Right ventricle myocardium inferior (tissue), 1 donor: ENCODE results near the gene IGSF9. TPM values are rescaled to one million over a fixed set of nuclear protein-coding genes. Genes with fewer than 3 reads are reported as not detected.

ENCODE experiments used
- ATAC-seq: fragments of 200-7000 bp; cut with Tn5 transposase; one replicate; pipeline ENCODE4 v1.9.1; 2020; ENCODE audit warnings: mild to moderate bottlenecking, moderate library complexity
- DNase-seq: peaks from one replicate; pipeline ENCODE4 v3.0.0; 2021; ENCODE audit errors: missing footprints
- intact Hi-C: fragments of 100-400 bp; cut with DNase I; formaldehyde crosslinking; loops from one replicate; pipeline ENCODE4 v1.11.0; 2022
- long read RNA-seq: library from polyadenylated mRNA; unstranded; transcript quantifications from one replicate; pipeline ENCODE4 v2.0.0, GENCODE V29; 2021
- total RNA-seq: library from RNA; stranded (reverse); fragmentation: NEBNext Ultra II Directional; extraction: Animal tissue kit (Norgen Biotek cat#: 25700); gene quantifications from one replicate; pipeline ENCODE4 v1.2.1, GENCODE V29; 2021
- donor health status: DM: no; HTN: yes; CAD: no; lungs with severe emphysema.

The IGSF9 gene, protein sequence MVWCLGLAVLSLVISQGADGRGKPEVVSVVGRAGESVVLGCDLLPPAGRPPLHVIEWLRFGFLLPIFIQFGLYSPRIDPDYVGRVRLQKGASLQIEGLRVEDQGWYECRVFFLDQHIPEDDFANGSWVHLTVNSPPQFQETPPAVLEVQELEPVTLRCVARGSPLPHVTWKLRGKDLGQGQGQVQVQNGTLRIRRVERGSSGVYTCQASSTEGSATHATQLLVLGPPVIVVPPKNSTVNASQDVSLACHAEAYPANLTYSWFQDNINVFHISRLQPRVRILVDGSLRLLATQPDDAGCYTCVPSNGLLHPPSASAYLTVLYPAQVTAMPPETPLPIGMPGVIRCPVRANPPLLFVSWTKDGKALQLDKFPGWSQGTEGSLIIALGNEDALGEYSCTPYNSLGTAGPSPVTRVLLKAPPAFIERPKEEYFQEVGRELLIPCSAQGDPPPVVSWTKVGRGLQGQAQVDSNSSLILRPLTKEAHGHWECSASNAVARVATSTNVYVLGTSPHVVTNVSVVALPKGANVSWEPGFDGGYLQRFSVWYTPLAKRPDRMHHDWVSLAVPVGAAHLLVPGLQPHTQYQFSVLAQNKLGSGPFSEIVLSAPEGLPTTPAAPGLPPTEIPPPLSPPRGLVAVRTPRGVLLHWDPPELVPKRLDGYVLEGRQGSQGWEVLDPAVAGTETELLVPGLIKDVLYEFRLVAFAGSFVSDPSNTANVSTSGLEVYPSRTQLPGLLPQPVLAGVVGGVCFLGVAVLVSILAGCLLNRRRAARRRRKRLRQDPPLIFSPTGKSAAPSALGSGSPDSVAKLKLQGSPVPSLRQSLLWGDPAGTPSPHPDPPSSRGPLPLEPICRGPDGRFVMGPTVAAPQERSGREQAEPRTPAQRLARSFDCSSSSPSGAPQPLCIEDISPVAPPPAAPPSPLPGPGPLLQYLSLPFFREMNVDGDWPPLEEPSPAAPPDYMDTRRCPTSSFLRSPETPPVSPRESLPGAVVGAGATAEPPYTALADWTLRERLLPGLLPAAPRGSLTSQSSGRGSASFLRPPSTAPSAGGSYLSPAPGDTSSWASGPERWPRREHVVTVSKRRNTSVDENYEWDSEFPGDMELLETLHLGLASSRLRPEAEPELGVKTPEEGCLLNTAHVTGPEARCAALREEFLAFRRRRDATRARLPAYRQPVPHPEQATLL
- 0.30 TPM for total RNA-seq
- long read RNA-seq, partial matches to known transcripts: 1 of 1 reads
- long read RNA-seq, other reads (novel, unspliced or antisense): 0 of 1 reads

GRCh38 chr1:159945483-159946241, at the start of gene IGSF9:
TSS of gene IGSF9 (minus strand) at chr1:159945613. CDS start at chr1:159943454, 2,159 bp downstream.
- intact Hi-C loops: loop anchor here (2.0 kb wide), 1 partner anchor 147 kb away; no protein-coding TSS in a partner anchor
- ATAC-seq: peak; percentile 92

DNA sequence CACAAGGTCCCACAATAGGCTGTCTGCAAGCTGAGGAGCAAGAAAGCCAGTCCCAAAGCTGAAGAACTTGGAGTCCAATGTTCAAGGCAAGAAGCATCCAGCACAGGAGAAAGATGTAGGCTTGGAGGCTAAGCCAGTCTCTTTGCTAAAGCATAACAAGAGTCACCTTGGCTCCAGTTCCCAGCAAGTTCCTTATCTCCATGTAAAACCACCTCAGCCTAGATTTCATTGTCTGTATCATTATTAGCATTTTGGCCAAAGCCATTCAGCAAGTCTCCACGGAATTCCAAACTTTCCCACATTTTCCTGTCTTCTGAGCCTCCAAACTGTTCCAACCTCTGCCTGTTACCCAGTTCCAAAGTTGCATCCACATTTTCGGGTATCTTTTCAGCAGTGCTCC, 49.5 kb upstream of the IGSF9 start:
- ATAC-seq (no peak), DNase-seq (no peak)
- intact Hi-C loops: no loop called here

More at GRCh38 chr1:159945483-159946241, at the start of gene IGSF9:
- DNase-seq: peak; percentile 88

GRCh38 chr1:159993911-159994310, 48.5 kb upstream of the IGSF9 start:
- no peak for DNase-seq
- no peak for ATAC-seq
- intact Hi-C loops: no loop called here

GRCh38 chr1:159992161-159992560, 46.7 kb upstream of the IGSF9 start:
- intact Hi-C loops: no loop called here
- peak; percentile 61 for ATAC-seq
- DNase-seq: no peak

- intact Hi-C loops: no loop called here
- DNase-seq (no peak), ATAC-seq (no peak)
Observed at GRCh38 chr1:159991513-159991912, 46.1 kb upstream of the IGSF9 start.

DNA sequence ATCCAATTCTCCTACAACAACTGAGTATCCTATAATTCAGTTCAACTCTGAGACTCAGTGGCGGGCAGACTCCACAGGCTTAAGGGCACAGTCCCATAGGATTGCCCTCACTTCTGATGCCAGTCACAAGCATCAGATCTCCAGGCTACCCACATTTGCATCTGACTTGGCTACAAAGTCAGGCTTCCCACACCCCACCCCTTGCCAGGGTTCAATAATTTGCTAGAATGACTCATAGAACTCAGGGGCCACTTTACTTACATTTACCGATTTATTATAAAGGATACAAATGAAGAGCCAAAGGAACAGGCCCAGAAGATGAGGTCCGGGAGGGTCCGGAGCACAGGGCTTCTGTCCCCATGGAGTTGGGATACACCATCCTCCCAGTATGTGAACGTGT, 44.6 kb upstream of the IGSF9 start:
- DNase-seq: no peak
- intact Hi-C loops: no loop called here
- ATAC-seq: no peak

- ATAC-seq (no peak), DNase-seq (no peak)
- intact Hi-C loops: no loop called here
Observed at GRCh38 chr1:159989581-159989980, 44.2 kb upstream of the IGSF9 start.

DNA sequence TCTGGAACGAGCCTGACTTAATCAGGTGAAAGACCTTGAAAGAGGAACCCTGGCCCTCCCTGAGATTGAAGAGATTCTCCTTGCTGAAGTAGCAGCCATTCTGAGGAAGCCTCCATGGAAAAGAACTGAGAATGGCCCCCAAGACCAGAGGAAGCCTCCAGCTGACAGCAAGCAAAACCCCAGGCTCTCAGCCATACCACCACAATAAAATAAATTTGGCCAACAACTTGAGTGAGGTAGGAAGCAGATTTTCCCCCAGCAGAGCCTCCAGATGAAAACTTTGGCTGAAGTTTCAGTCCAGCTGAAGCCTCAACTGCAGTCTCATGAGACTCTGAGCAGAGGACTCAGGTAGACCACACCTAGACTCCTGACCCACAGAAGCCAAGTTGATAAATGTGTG, 42.6 kb upstream of the IGSF9 start:
- intact Hi-C loops: no loop called here
- no peak for DNase-seq
- no peak for ATAC-seq

DNA sequence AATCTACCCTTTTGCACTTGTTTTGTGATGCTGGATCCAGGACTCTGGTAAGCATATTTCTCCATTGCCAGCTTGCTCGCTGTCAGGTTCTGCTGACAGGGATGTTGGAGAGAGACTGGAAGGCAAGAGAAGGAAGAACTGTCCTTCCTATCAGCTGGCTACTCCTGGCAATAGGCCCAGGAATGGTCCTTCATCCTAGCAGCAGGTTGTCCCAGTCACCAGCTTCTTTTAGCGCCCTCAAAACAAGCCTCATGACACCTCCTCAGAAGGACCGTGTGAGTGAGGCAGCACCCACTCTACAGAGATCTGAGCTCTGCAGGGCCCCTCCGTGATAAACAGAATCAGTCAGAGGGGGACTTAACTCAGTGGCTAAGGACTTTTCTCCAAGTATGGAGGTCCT, 41.8 kb upstream of the IGSF9 start:
- no peak for DNase-seq
- intact Hi-C loops: no loop called here
- ATAC-seq: no peak

- intact Hi-C loops: no loop called here
- DNase-seq (no peak), ATAC-seq (no peak)
Observed at GRCh38 chr1:159986531-159986930, 41.1 kb upstream of the IGSF9 start.

DNA sequence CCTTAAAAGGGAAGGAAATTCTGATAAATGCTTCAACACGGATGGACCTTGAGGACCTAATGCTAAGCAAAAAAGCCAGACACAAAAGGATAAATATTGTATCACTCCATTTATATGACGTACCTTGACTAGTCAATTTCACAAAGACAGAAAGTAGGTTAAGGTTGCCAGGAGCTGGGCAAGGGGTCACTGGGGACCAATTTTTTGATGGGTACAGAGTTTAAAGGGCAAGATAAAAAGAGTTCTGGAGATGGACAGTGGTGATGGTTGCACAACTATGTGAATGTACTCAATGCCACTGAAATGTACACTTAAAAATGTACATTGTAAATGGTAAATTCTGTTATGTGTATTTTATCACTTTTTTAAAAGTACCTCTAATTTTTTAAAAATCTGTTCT, 40.7 kb upstream of the IGSF9 start:
- no peak for DNase-seq
- ATAC-seq: no peak
- intact Hi-C loops: no loop called here

DNA sequence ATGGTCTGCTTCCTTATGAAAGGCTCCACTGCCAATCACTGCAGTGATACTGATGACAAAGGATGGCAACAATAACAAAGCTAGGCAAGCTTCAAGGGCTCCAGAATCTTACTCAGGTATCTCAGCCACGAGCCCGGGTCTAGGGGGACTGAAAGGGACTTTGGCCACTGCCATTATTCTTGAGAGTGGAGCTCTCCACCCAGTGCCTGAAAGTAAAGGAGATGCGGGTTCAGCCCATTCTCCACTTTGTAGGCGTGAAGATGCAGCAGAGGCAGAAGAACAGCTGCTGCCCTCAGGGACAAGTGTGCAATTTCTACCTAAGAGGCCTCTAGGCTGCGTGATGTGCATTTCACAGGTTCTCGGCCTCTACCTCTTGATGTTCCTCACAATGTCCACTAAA, 40.1 kb upstream of the IGSF9 start:
- DNase-seq (no peak), ATAC-seq (no peak)
- intact Hi-C loops: no loop called here

- ATAC-seq (no peak), DNase-seq (no peak)
- intact Hi-C loops: no loop called here
Observed at GRCh38 chr1:159983681-159984080, 38.3 kb upstream of the IGSF9 start.

- DNase-seq: no peak
- intact Hi-C loops: no loop called here
- no peak for ATAC-seq
Observed at GRCh38 chr1:159982280-159982679, 36.9 kb upstream of the IGSF9 start.

- intact Hi-C loops: no loop called here
- DNase-seq (no peak), ATAC-seq (no peak)
Observed at GRCh38 chr1:159981351-159982055, 36.1 kb upstream of the IGSF9 start.

DNA sequence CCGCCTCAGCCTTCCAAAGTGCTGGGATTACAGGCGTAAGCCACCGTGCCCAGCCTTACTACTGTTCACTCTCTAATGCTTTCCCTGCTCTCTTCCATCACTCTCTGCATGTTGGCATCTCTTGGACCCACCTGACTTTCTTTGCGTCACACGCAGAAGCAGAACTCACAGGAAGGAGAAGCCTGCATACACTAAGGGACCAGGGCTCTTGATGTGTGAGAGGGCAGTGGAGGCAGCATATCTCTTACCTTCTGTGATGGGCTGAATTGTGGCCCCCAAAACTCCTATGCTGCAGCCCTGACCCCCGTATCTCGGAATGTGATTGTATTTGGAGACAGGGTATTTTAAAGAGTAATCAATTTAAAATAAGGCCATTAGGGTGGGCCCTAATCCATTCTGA, 35.4 kb upstream of the IGSF9 start:
- no peak for DNase-seq
- ATAC-seq: no peak
- intact Hi-C loops: no loop called here

GRCh38 chr1:159980076-159980475, 34.7 kb upstream of the IGSF9 start:
- intact Hi-C loops: no loop called here
- ATAC-seq (no peak), DNase-seq (no peak)

DNA sequence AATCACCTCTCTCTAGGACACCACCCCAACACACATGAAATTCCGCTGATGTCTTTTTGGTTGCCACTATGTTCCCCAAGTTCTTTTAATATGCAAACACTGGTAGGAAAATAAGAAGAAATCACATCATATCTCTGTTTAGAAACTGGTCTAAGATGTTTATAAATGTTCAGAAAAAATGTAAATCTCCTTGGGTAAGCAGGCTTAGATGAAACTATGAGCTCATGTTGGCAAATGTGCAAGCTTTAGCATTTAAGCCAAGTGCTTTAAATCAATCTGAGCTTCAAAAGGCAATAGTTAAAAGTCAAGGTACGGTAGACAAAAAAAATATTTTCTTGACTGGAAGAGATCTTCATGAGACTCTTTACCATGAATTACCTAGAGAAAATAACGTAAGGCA, 33.8 kb upstream of the IGSF9 start:
- intact Hi-C loops: no loop called here
- DNase-seq (no peak), ATAC-seq (no peak)
